ENCODE data around the gene RANGRF. TPM values are rescaled to one million over a fixed set of nuclear protein-coding genes. Genes with fewer than 3 reads are reported as not detected.

Gene RANGRF
- total and polyA plus RNA-seq, 10 donors, result 18.9 to 55.9 (median 23.1) TPM

DNA sequence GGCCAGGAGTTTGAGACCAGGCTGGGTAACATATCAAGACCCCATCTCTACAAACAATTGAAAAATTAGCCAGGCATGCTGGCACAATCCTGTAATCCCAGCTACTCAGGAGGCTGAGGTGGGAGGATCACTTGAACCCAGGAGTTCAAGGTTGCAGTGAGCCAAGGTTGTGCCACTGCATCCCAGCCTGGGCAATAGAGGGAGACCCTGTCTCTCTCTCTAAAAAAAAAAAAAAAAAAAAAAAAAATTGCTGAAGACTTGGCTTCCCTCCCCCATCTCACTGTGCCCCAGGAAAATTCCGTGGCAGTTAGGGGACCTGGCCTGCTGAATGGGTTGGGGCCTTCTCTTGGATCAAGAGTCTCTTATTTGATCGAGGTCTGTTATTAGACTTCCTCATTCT, 51.1 kb downstream of the RANGRF start, which contains the start of gene ODF4:
ODF4 (plus strand) TSS at position 301 of the 400 bp plus-strand sequence. CDS start 212 bp downstream, outside the sequence.
- H3K4me1 ChIP-seq, result peaks cover 0 to 9% (median 0%) of the 10 kb centered on the region in 6 donors

More for the DNA sequence above, 51.1 kb downstream of the RANGRF start, which contains the start of gene ODF4:
- Histone ChIP-seq H3K27me3 (replicated peaks in 1 of 7) (no peaks in the 10 kb centered on the region), H3K9me3 (no peaks in the 10 kb centered on the region), H3K27ac (no peak within 1 kb of the TSS), H3K4me3 (no peak within 1 kb of the TSS), H3K36me3 (no peaks in the 10 kb centered on the region)
- intact Hi-C loops (cut with DNase I; ENCODE audit: low total_unique reads), result no loop called here
- WGBS, 5 donors, result 59 to 71% (median 64%) methylated on average over 2 of the region's 2 CpGs
- DNase-seq, result no peak
- no peak for TF ChIP-seq CTCF (IDR thresholded peaks at IDR 0.05 in 8 of 11, conservative IDR thresholded peaks at IDR 0.05 in 3 of 11)
- TF ChIP-seq POLR2AphosphoS5 (IDR thresholded peaks at IDR 0.05), result no peak
- no peak for TF ChIP-seq POLR2A (IDR thresholded peaks at IDR 0.05)

Small RNA genes within 50 kb of the gene (small RNA-seq; reads per million reads assigned to genes)
- 0 to 0.12 (median 0.03) reads per million in 4 donors for gene RF00265

Other genes with a start within 250 kb of the RANGRF start
- gene ALOX15B, start 249.6 kb upstream of the RANGRF start, total RNA-seq, result 1 to 10 TPM in 5 of 7 donors, under 1 TPM in 2; 0.13 to 6.2 (median 2.8) TPM
- gene ALOX15B, start 249.6 kb upstream of the RANGRF start, polyA plus RNA-seq, result 1 to 10 TPM; 1.0 to 7.8 (median 2.7) TPM
- 1 to 10 TPM in 2 of 7 donors, under 1 TPM in 1, not detected in 4; 0.47 to 1.3 (median 1.0) TPM for gene ALOX12B, start 201.0 kb upstream of the RANGRF start, total RNA-seq
- under 1 TPM; 0.80 to 0.89 (median 0.83) TPM for gene ALOX12B, start 201.0 kb upstream of the RANGRF start, polyA plus RNA-seq
- not detected for gene ALOXE3, start 170.2 kb upstream of the RANGRF start, total RNA-seq
- gene ALOXE3, start 170.2 kb upstream of the RANGRF start, polyA plus RNA-seq, result under 1 TPM in 1 of 3 donors, not detected in 2; 0.03 TPM
- under 1 TPM in 2 of 7 donors, not detected in 5; 0.41 to 0.67 TPM for gene HES7, start 164.6 kb upstream of the RANGRF start, total RNA-seq
- under 1 TPM; 0.04 to 0.53 (median 0.32) TPM for gene HES7, start 164.6 kb upstream of the RANGRF start, polyA plus RNA-seq
- 100 to 1,000 TPM in 2 of 7 donors, 10 to 100 TPM in 5; 68.0 to 213 (median 73.5) TPM for gene PER1, start 136.3 kb upstream of the RANGRF start, total RNA-seq
- 10 to 100 TPM; 12.6 to 83.0 (median 17.5) TPM for gene PER1, start 136.3 kb upstream of the RANGRF start, polyA plus RNA-seq
- gene VAMP2, start 125.7 kb upstream of the RANGRF start, total RNA-seq, result 10 to 100 TPM; 37.5 to 94.8 (median 65.7) TPM
- gene VAMP2, start 125.7 kb upstream of the RANGRF start, polyA plus RNA-seq, result 10 to 100 TPM; 38.7 to 57.8 (median 38.8) TPM
- gene TMEM107, start 112.3 kb upstream of the RANGRF start, total RNA-seq, result 10 to 100 TPM; 13.0 to 42.2 (median 22.4) TPM
- 10 to 100 TPM in 2 of 3 donors, 1 to 10 TPM in 1; 8.1 to 14.0 (median 11.9) TPM for gene TMEM107, start 112.3 kb upstream of the RANGRF start, polyA plus RNA-seq
- gene BORCS6, start 98.5 kb upstream of the RANGRF start, total RNA-seq, result 10 to 100 TPM in 6 of 7 donors, 1 to 10 TPM in 1; 9.5 to 14.6 (median 12.3) TPM
- gene BORCS6, start 98.5 kb upstream of the RANGRF start, polyA plus RNA-seq, result 10 to 100 TPM in 2 of 3 donors, 1 to 10 TPM in 1; 10.0 to 16.5 (median 12.9) TPM
- 10 to 100 TPM in 4 of 7 donors, 1 to 10 TPM in 3; 2.4 to 21.0 (median 10.6) TPM for gene AURKB, start 78.1 kb upstream of the RANGRF start, total RNA-seq
- 10 to 100 TPM in 2 of 3 donors, 1 to 10 TPM in 1; 6.2 to 30.9 (median 10.5) TPM for gene AURKB, start 78.1 kb upstream of the RANGRF start, polyA plus RNA-seq
- gene CTC1, start 40.6 kb upstream of the RANGRF start, total RNA-seq, result 100 to 1,000 TPM in 3 of 7 donors, 10 to 100 TPM in 4; 53.9 to 131 (median 91.3) TPM
- 10 to 100 TPM; 16.6 to 47.4 (median 22.6) TPM for gene CTC1, start 40.6 kb upstream of the RANGRF start, polyA plus RNA-seq
- gene PFAS, start 39.4 kb upstream of the RANGRF start, total RNA-seq, result 10 to 100 TPM; 14.0 to 70.3 (median 30.8) TPM
- 10 to 100 TPM; 12.6 to 22.8 (median 14.1) TPM for gene PFAS, start 39.4 kb upstream of the RANGRF start, polyA plus RNA-seq
- gene SLC25A35, start 6.7 kb downstream of the RANGRF start, total RNA-seq, result 10 to 100 TPM in 1 of 7 donors, 1 to 10 TPM in 6; 4.2 to 16.7 (median 7.3) TPM
- 1 to 10 TPM; 4.6 to 5.6 (median 5.5) TPM for gene SLC25A35, start 6.7 kb downstream of the RANGRF start, polyA plus RNA-seq
- gene ARHGEF15, start 21.6 kb downstream of the RANGRF start, total RNA-seq, result 10 to 100 TPM in 4 of 7 donors, 1 to 10 TPM in 3; 6.9 to 16.7 (median 12.1) TPM
- 10 to 100 TPM in 1 of 3 donors, 1 to 10 TPM in 2; 2.3 to 14.2 (median 7.3) TPM for gene ARHGEF15, start 21.6 kb downstream of the RANGRF start, polyA plus RNA-seq
- not detected for gene ODF4, start 51.2 kb downstream of the RANGRF start, total RNA-seq
- gene ODF4, start 51.2 kb downstream of the RANGRF start, polyA plus RNA-seq, result not detected
- gene RPL26, start 94.5 kb downstream of the RANGRF start, total RNA-seq, result 1,000 to 10,000 TPM; 1,067 to 3,608 (median 1,651) TPM
- gene RPL26, start 94.5 kb downstream of the RANGRF start, polyA plus RNA-seq, result 1,000 to 10,000 TPM; 5,013 to 7,063 (median 6,510) TPM
- not detected for gene RNF222, start 109.2 kb downstream of the RANGRF start, total RNA-seq
- under 1 TPM in 2 of 3 donors, not detected in 1; 0.03 to 0.05 TPM for gene RNF222, start 109.2 kb downstream of the RANGRF start, polyA plus RNA-seq
- 100 to 1,000 TPM in 3 of 7 donors, 10 to 100 TPM in 4; 67.7 to 141 (median 90.5) TPM for gene NDEL1, start 147.2 kb downstream of the RANGRF start, total RNA-seq
- 10 to 100 TPM; 11.6 to 26.0 (median 13.6) TPM for gene NDEL1, start 147.2 kb downstream of the RANGRF start, polyA plus RNA-seq

Measured in spleen (tissue), 11 donors.